ENCODE data around the gene PLA2G6. TPM values are rescaled to one million over a fixed set of nuclear protein-coding genes. Genes with fewer than 3 reads are reported as not detected.

Gene PLA2G6
- total and polyA plus RNA-seq, 2 of the 13 experiments (the other 11 are each of a cell fraction or from before 2014, with no cell fraction given): 4.8 to 11.5 TPM

DNA sequence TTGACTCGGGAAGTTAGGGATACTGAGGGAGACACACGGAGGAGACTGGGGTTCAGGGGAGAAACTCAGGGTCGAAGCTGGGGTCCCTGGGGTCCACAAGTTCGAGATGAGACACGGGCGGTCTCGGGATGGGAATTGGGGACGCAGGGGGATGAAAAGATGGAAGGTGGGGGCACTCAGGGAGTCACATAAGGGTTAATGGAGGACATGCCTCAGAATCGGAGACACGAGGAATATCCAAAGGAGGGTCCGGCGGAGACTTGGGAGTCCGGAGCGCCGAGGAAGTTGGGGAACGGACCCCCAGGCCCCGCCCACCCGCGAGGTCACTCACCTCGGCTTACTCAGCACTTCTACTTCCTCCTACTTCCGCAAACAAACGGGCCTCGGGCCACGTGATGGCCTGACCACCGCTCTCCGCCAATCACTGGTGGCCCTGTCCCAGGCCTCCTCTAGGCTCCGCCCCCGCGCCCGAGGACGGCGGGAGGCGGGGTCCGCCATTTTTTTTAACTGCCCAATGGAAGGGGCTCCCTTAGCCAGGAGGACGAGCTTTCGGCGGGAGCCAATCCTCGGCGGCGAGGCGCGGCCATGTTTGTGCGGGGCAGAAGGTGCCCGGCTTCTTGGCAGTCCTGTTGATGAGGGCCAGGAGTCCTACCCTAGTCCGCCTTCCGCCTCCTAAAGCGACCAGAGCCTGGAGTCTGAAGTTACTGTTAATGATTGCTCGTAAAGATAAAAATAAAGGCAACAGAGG lies at the start of gene PLA2G6 (continued):
- TF ChIP-seq ZNF350 (CRISPR knock-in tag; IDR thresholded peaks at IDR 0.05; ENCODE audit: borderline replicate concordance, low read depth): peak; percentile 38; the same call in 1 of the 2 replicates
- no peak for TF ChIP-seq PTBP1 (IDR thresholded peaks at IDR 0.05; ENCODE audit: low read depth, low read length, poor library complexity, severe bottlenecking)
- no peak for TF ChIP-seq NONO (IDR thresholded peaks at IDR 0.05)
- TF ChIP-seq NONO (CRISPR knock-in tag; conservative IDR thresholded peaks at IDR 0.05): no peak; the same call in 1 of the 2 replicates
- TF ChIP-seq ZFP90 (CRISPR knock-in tag; IDR thresholded peaks at IDR 0.05; ENCODE audit: borderline replicate concordance): no peak
- no peak for TF ChIP-seq CCAR2 (optimal IDR thresholded peaks at IDR 0.05; ENCODE audit: low read depth, low read length)
- no peak for TF ChIP-seq ZC3H4 (CRISPR knock-in tag; IDR thresholded peaks at IDR 0.05; ENCODE audit: borderline replicate concordance)
- peak; percentile 92 for TF ChIP-seq RXRA (CRISPR knock-in tag; IDR thresholded peaks at IDR 0.05)
- TF ChIP-seq, protein P1, sequence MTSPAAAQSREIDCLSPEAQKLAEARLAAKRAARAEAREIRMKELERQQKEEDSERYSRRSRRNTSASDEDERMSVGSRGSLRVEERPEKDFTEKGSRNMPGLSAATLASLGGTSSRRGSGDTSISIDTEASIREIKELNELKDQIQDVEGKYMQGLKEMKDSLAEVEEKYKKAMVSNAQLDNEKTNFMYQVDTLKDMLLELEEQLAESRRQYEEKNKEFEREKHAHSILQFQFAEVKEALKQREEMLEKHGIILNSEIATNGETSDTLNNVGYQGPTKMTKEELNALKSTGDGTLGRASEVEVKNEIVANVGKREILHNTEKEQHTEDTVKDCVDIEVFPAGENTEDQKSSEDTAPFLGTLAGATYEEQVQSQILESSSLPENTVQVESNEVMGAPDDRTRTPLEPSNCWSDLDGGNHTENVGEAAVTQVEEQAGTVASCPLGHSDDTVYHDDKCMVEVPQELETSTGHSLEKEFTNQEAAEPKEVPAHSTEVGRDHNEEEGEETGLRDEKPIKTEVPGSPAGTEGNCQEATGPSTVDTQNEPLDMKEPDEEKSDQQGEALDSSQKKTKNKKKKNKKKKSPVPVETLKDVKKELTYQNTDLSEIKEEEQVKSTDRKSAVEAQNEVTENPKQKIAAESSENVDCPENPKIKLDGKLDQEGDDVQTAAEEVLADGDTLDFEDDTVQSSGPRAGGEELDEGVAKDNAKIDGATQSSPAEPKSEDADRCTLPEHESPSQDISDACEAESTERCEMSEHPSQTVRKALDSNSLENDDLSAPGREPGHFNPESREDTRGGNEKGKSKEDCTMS (CRISPR knock-in tag; conservative IDR thresholded peaks at IDR 0.05): no peak
- TF ChIP-seq ZNF441 (CRISPR knock-in tag; IDR thresholded peaks at IDR 0.05; ENCODE audit: borderline replicate concordance): no peak
- no peak; the same call in 1 of the 2 replicates for TF ChIP-seq YEATS4 (CRISPR knock-in tag; IDR thresholded peaks at IDR 0.05; ENCODE audit: borderline replicate concordance)
- TF ChIP-seq PHF5A (CRISPR knock-in tag; IDR thresholded peaks at IDR 0.05; ENCODE audit: low read depth, unreplicated experiment): no peak
- TF ChIP-seq, protein P2, sequence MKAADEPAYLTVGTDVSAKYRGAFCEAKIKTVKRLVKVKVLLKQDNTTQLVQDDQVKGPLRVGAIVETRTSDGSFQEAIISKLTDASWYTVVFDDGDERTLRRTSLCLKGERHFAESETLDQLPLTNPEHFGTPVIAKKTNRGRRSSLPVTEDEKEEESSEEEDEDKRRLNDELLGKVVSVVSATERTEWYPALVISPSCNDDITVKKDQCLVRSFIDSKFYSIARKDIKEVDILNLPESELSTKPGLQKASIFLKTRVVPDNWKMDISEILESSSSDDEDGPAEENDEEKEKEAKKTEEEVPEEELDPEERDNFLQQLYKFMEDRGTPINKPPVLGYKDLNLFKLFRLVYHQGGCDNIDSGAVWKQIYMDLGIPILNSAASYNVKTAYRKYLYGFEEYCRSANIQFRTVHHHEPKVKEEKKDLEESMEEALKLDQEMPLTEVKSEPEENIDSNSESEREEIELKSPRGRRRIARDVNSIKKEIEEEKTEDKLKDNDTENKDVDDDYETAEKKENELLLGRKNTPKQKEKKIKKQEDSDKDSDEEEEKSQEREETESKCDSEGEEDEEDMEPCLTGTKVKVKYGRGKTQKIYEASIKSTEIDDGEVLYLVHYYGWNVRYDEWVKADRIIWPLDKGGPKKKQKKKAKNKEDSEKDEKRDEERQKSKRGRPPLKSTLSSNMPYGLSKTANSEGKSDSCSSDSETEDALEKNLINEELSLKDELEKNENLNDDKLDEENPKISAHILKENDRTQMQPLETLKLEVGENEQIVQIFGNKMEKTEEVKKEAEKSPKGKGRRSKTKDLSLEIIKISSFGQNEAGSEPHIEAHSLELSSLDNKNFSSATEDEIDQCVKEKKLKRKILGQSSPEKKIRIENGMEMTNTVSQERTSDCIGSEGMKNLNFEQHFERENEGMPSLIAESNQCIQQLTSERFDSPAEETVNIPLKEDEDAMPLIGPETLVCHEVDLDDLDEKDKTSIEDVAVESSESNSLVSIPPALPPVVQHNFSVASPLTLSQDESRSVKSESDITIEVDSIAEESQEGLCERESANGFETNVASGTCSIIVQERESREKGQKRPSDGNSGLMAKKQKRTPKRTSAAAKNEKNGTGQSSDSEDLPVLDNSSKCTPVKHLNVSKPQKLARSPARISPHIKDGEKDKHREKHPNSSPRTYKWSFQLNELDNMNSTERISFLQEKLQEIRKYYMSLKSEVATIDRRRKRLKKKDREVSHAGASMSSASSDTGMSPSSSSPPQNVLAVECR (CRISPR knock-in tag; IDR thresholded peaks at IDR 0.05; ENCODE audit: borderline replicate concordance): peak; percentile 69; the same call in 1 of the 2 replicates
- TF ChIP-seq, protein P3, sequence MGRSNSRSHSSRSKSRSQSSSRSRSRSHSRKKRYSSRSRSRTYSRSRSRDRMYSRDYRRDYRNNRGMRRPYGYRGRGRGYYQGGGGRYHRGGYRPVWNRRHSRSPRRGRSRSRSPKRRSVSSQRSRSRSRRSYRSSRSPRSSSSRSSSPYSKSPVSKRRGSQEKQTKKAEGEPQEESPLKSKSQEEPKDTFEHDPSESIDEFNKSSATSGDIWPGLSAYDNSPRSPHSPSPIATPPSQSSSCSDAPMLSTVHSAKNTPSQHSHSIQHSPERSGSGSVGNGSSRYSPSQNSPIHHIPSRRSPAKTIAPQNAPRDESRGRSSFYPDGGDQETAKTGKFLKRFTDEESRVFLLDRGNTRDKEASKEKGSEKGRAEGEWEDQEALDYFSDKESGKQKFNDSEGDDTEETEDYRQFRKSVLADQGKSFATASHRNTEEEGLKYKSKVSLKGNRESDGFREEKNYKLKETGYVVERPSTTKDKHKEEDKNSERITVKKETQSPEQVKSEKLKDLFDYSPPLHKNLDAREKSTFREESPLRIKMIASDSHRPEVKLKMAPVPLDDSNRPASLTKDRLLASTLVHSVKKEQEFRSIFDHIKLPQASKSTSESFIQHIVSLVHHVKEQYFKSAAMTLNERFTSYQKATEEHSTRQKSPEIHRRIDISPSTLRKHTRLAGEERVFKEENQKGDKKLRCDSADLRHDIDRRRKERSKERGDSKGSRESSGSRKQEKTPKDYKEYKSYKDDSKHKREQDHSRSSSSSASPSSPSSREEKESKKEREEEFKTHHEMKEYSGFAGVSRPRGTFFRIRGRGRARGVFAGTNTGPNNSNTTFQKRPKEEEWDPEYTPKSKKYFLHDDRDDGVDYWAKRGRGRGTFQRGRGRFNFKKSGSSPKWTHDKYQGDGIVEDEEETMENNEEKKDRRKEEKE (IDR thresholded peaks at IDR 0.05): no peak
- no peak for TF ChIP-seq ZNF839 (CRISPR knock-in tag; IDR thresholded peaks at IDR 0.05; ENCODE audit: borderline replicate concordance)
- TF ChIP-seq, protein P4, sequence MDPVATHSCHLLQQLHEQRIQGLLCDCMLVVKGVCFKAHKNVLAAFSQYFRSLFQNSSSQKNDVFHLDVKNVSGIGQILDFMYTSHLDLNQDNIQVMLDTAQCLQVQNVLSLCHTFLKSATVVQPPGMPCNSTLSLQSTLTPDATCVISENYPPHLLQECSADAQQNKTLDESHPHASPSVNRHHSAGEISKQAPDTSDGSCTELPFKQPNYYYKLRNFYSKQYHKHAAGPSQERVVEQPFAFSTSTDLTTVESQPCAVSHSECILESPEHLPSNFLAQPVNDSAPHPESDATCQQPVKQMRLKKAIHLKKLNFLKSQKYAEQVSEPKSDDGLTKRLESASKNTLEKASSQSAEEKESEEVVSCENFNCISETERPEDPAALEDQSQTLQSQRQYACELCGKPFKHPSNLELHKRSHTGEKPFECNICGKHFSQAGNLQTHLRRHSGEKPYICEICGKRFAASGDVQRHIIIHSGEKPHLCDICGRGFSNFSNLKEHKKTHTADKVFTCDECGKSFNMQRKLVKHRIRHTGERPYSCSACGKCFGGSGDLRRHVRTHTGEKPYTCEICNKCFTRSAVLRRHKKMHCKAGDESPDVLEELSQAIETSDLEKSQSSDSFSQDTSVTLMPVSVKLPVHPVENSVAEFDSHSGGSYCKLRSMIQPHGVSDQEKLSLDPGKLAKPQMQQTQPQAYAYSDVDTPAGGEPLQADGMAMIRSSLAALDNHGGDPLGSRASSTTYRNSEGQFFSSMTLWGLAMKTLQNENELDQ (CRISPR knock-in tag; IDR thresholded peaks at IDR 0.05; ENCODE audit: borderline replicate concordance): no peak
